HG03060 (cell line): ENCODE data around the gene LMBRD2.

Experiments used
- ATAC-seq: cut with Tn5 transposase; IDR thresholded peaks from one replicate; pipeline ENCODE4 v1.9.1; 2021; ENCODE audit warnings: low read depth, moderate number of reproducible peaks; ENCODE audit not compliant: unreplicated experiment

Gene LMBRD2

GRCh38 chr5:36125868-36126267 lies 25.8 kb downstream of the LMBRD2 start:
- no peak for ATAC-seq

GRCh38 chr5:36111238-36111637 lies 40.4 kb downstream of the LMBRD2 start:
- no peak for ATAC-seq

GRCh38 chr5:36108758-36109460 lies 42.8 kb downstream of the LMBRD2 start:
- ATAC-seq: no peak

GRCh38 chr5:36105819-36106218 lies 45.9 kb downstream of the LMBRD2 start:
- no peak for ATAC-seq

GRCh38 chr5:36099748-36100147 lies 51.9 kb downstream of the LMBRD2 start:
- no peak for ATAC-seq

GRCh38 chr5:36096486-36096885 lies 55.2 kb downstream of the LMBRD2 start:
- no peak for ATAC-seq

GRCh38 chr5:36089989-36090388 lies 61.7 kb downstream of the LMBRD2 start:
- no peak for ATAC-seq

- ATAC-seq: peak; percentile 87
Measured at GRCh38 chr5:36079200-36079781, 72.4 kb downstream of the LMBRD2 start.

GRCh38 chr5:36078430-36078829 lies 73.3 kb downstream of the LMBRD2 start:
- ATAC-seq: no peak

- peak; percentile 70 for ATAC-seq
Measured at GRCh38 chr5:36073595-36074216, 78.0 kb downstream of the LMBRD2 start.

- no peak for ATAC-seq
Measured at GRCh38 chr5:36070687-36071571, 80.8 kb downstream of the LMBRD2 start.

- no peak for ATAC-seq
Measured at GRCh38 chr5:36068751-36069281, 82.9 kb downstream of the LMBRD2 start.

- ATAC-seq: no peak
Measured at GRCh38 chr5:36066540-36067210, 85.0 kb downstream of the LMBRD2 start, which contains the start of gene UGT3A2. Gene UGT3A2 (minus strand): TSS chr5:36066882. CDS start chr5:36066789, 93 bp downstream.

GRCh38 chr5:36066001-36066539 lies 85.6 kb downstream of the LMBRD2 start:
- no peak for ATAC-seq

- no peak for ATAC-seq
Measured at GRCh38 chr5:36060420-36060887, 91.2 kb downstream of the LMBRD2 start.

- ATAC-seq: no peak
Measured at GRCh38 chr5:36059571-36060419, 91.9 kb downstream of the LMBRD2 start.

GRCh38 chr5:36058776-36059175 lies 92.9 kb downstream of the LMBRD2 start:
- ATAC-seq: no peak

- no peak for ATAC-seq
Measured at GRCh38 chr5:36057386-36057785, 94.3 kb downstream of the LMBRD2 start.

- ATAC-seq: no peak
Measured at GRCh38 chr5:36056422-36056821, 95.3 kb downstream of the LMBRD2 start.
